OCI-LY7 (cell line): ENCODE results near the gene TALDO1.

Source experiments
- CTCF ChIP-seq: fragments of 200-600 bp; sonication (generic); conservative IDR thresholded peaks from 2 replicates; pipeline ENCODE4 v1.5.1; 2014; ENCODE audit warnings: mild to moderate bottlenecking, antibody characterized with exemption, low read length, moderate library complexity, mixed read lengths
- EZH2phosphoT487 ChIP-seq: fragments of 200-600 bp; sonication (generic); IDR thresholded peaks from 2 replicates; pipeline ENCODE4 v1.6.1; 2018; ENCODE audit warnings: low read depth, borderline replicate concordance, mild to moderate bottlenecking, mixed run types, antibody characterized with exemption, low read length, moderate library complexity, mixed read lengths

DNA sequence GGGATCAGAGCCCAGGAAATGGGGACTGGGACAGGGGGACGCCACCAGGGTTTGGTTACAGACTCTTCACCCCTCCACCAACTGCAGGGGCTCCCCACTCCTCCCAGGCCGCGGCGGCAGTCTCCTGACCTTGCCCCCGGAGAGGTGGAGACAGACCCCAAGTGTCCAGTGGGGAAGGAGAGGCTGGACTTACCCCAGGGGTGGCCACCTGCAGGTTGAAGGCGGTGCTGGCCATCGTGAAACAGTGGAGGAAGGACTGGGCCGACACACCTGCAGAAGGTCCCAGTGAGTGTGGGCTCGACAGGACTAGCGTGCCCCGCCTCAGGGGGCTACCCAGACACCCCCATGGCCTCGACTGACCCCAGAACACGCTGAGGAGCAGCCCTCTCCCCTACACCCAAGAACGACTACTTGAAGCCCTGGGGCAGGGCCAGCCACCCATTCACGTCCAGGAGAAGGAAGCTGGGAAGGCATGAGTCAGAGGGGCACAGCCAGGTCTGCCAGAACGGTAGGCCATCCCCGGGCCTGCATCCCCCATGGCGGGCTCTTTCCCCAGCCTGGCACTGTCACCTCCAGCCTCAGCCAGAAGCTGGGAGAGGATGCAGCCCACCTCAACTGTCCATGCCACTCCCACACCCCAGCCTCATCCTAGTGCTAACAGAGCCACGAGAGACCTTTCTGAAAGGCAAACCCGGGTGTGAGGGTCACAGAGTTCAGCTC is 27.8 kb downstream of the TALDO1 start:
- TF ChIP-seq CTCF (no peak), EZH2phosphoT487 (no peak)
